SH-SY5Y (cell line): ENCODE data around the gene CDH4.

Source experiments
- GATA2 ChIP-seq: IDR thresholded peaks from 2 replicates; pipeline ENCODE4 v1.6.1; 2011; ENCODE audit warnings: mild to moderate bottlenecking, low read depth, low read length
- GATA3 ChIP-seq: IDR thresholded peaks from 2 replicates; pipeline ENCODE4 v1.6.1; 2011; ENCODE audit warnings: low read depth, mild to moderate bottlenecking, low read length, moderate library complexity

DNA sequence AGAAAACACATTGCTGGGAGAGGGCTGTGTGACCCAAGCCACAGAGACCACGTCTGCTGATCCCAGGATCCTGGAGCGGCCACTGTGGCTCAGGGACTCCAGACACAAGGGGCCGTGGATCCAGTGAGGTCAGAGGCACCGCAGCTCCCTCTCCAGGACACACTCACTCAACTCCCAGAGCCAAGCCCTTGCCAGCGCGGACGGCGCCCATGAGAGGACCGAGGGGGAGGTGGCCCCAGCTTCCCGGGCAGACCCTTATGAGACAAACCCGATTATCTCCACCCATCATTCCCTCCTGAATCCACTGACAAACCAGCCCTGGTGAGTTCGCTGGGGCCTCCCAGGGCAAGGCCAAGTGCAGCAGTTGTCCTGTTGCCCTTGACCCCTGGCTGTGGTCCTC lies 612.4 kb downstream of the CDH4 start:
- TF ChIP-seq GATA2, result no peak
- TF ChIP-seq GATA3, result no peak
